Endometrium (tissue), 2 donors: Measurements from ENCODE around the gene TSPAN18.

Source experiments
- FAIRE-seq: peaks from 2 replicates; lab custom pipeline; 2012; peaks lifted over from hg19 to GRCh38; lab: Jason Lieb, UNC
- donor health status: control.
- donor health status: control.

TSPAN18 gene

GRCh38 chr11:44726283-44727113, at the start of gene TSPAN18:
TSPAN18 (plus strand) TSS chr11:44726962; CDS start chr11:44906417, 179,455 bp downstream.
- no peak for FAIRE-seq

GRCh38 chr11:44680982-44681597, 45.7 kb upstream of the TSPAN18 start:
- no peak for FAIRE-seq

- FAIRE-seq: no peak
Measured at GRCh38 chr11:44681698-44682097, 45.1 kb upstream of the TSPAN18 start.

GRCh38 chr11:44684859-44685281, 41.9 kb upstream of the TSPAN18 start:
- no peak for FAIRE-seq

- FAIRE-seq: no peak
Measured at GRCh38 chr11:44687388-44687787, 39.4 kb upstream of the TSPAN18 start.

- FAIRE-seq: no peak
Measured at GRCh38 chr11:44689265-44689664, 37.5 kb upstream of the TSPAN18 start.

GRCh38 chr11:44690651-44691050, 36.1 kb upstream of the TSPAN18 start:
- FAIRE-seq: no peak

GRCh38 chr11:44692460-44692859, 34.3 kb upstream of the TSPAN18 start:
- no peak for FAIRE-seq

- FAIRE-seq: no peak
Measured at GRCh38 chr11:44693654-44694119, 33.1 kb upstream of the TSPAN18 start.

- FAIRE-seq: no peak
Measured at GRCh38 chr11:44694443-44694842, 32.3 kb upstream of the TSPAN18 start.

- no peak for FAIRE-seq
Measured at GRCh38 chr11:44695169-44695833, 31.5 kb upstream of the TSPAN18 start.

- FAIRE-seq: no peak
Measured at GRCh38 chr11:44698252-44698912, 28.4 kb upstream of the TSPAN18 start.

GRCh38 chr11:44699497-44700408, 27.0 kb upstream of the TSPAN18 start:
- FAIRE-seq: no peak

- no peak for FAIRE-seq
Measured at GRCh38 chr11:44701276-44701675, 25.5 kb upstream of the TSPAN18 start.

GRCh38 chr11:44702889-44703288, 23.9 kb upstream of the TSPAN18 start:
- no peak for FAIRE-seq

- FAIRE-seq: no peak
Measured at GRCh38 chr11:44707094-44707493, 19.7 kb upstream of the TSPAN18 start.

GRCh38 chr11:44708009-44708408, 18.8 kb upstream of the TSPAN18 start:
- no peak for FAIRE-seq

- no peak for FAIRE-seq
Measured at GRCh38 chr11:44708523-44709280, 18.1 kb upstream of the TSPAN18 start.

- FAIRE-seq: no peak
Measured at GRCh38 chr11:44709281-44709562, 17.5 kb upstream of the TSPAN18 start.

GRCh38 chr11:44709966-44710365, 16.8 kb upstream of the TSPAN18 start:
- FAIRE-seq: no peak
